ENCODE data around the gene ARID3C. TPM values are rescaled to one million over a fixed set of nuclear protein-coding genes. Genes with fewer than 3 reads are reported as not detected.

ARID3C gene, protein sequence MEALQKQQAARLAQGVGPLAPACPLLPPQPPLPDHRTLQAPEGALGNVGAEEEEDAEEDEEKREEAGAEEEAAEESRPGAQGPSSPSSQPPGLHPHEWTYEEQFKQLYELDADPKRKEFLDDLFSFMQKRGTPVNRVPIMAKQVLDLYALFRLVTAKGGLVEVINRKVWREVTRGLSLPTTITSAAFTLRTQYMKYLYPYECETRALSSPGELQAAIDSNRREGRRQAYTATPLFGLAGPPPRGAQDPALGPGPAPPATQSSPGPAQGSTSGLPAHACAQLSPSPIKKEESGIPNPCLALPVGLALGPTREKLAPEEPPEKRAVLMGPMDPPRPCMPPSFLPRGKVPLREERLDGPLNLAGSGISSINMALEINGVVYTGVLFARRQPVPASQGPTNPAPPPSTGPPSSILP
- polyA plus RNA-seq (2013, experiment 1 of 2), result not detected
- not detected for polyA plus RNA-seq (2013, experiment 2 of 2)

GRCh38 chr9:34628656-34629490 lies at the start of gene ARID3C:
ARID3C (minus strand) TSS chr9:34629066; CDS start chr9:34628014, 1,052 bp downstream.
- H3K36me3 ChIP-seq (ENCODE audit: insufficient read depth, low read length), result no peaks in the 10 kb centered on the region
- no peaks in the 10 kb centered on the region for H3K9me3 ChIP-seq (ENCODE audit: insufficient read depth, low read depth, low read length)
- H3K4me3 ChIP-seq (ENCODE audit: low read length), result peak within 1 kb of the TSS; percentile 51
- H3K27me3 ChIP-seq (ENCODE audit: insufficient read depth, low read length), result peaks cover 89% of the 10 kb centered on the region
- WGBS, result 2% methylated on average over 69 of the region's 69 CpGs
- H3K9ac ChIP-seq (ENCODE audit: low read depth, low read length), result no peak within 1 kb of the TSS
- peaks cover 13% of the 10 kb centered on the region; the same call in 1 of the 2 replicates for H3K4me1 ChIP-seq (ENCODE audit: insufficient read depth, low read length)
- no peak within 1 kb of the TSS for H3K27ac ChIP-seq (ENCODE audit: low read depth, low read length)

DNA sequence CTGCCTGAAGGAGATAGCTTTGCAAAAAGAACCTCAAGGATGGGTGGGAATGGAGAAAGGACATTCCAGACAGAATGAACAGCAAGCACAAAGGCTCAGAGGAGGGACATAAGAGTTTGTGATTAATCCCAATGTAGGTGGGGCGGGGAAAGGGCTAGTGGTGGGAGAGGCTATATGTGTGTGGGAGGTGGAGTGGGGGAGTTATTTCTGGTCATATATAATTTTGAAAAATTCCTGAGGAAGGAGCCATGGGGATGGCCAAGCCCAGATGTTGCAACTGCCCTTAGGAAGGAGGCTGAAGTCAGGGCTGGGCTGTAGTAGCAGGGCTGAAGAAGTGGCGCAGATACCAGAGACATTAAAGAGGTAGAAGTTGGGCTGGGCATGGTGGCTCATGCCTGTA lies 47.0 kb upstream of the ARID3C start:
- H3K9ac ChIP-seq (ENCODE audit: low read depth, low read length), result no peak overlapping the region
- H3K36me3 ChIP-seq (ENCODE audit: insufficient read depth, low read length), result no peaks in the 10 kb centered on the region
- no peak overlapping the region for H3K4me3 ChIP-seq (ENCODE audit: low read length)
- H3K27ac ChIP-seq (ENCODE audit: low read depth, low read length), result no peak overlapping the region
- 0 out of 2 replicates have a peak, but pooled peaks cover 2% of the 10 kb centered on the region for H3K4me1 ChIP-seq (ENCODE audit: insufficient read depth, low read length)
- WGBS, result 95% methylated on average over 2 of the region's 2 CpGs
- H3K27me3 ChIP-seq (ENCODE audit: insufficient read depth, low read length), result no peaks in the 10 kb centered on the region
- no peaks in the 10 kb centered on the region for H3K9me3 ChIP-seq (ENCODE audit: insufficient read depth, low read depth, low read length)

GRCh38 chr9:34675048-34675714 lies 46.3 kb upstream of the ARID3C start:
- H3K36me3 ChIP-seq (ENCODE audit: insufficient read depth, low read length), result no peaks in the 10 kb centered on the region
- H3K9me3 ChIP-seq (ENCODE audit: insufficient read depth, low read depth, low read length), result no peaks in the 10 kb centered on the region
- no peak overlapping the region for H3K9ac ChIP-seq (ENCODE audit: low read depth, low read length)
- no peak overlapping the region for H3K4me3 ChIP-seq (ENCODE audit: low read length)
- H3K27me3 ChIP-seq (ENCODE audit: insufficient read depth, low read length), result no peaks in the 10 kb centered on the region
- WGBS, result 26% methylated on average over 10 of the region's 10 CpGs
- 0 out of 2 replicates have a peak, but pooled peaks cover 2% of the 10 kb centered on the region for H3K4me1 ChIP-seq (ENCODE audit: insufficient read depth, low read length)
- no peak overlapping the region for H3K27ac ChIP-seq (ENCODE audit: low read depth, low read length)

- no peak overlapping the region for H3K4me3 ChIP-seq (ENCODE audit: low read length)
- peaks cover 3% of the 10 kb centered on the region; the same call in 1 of the 2 replicates for H3K36me3 ChIP-seq (ENCODE audit: insufficient read depth, low read length)
- 0 out of 2 replicates have a peak, but pooled peaks cover 2% of the 10 kb centered on the region for H3K4me1 ChIP-seq (ENCODE audit: insufficient read depth, low read length)
- H3K27me3 ChIP-seq (ENCODE audit: insufficient read depth, low read length), result no peaks in the 10 kb centered on the region
- 0 out of 2 replicates have a peak, but pooled peaks cover 3% of the 10 kb centered on the region for H3K9me3 ChIP-seq (ENCODE audit: insufficient read depth, low read depth, low read length)
- WGBS, result 90% methylated on average over 3 of the region's 3 CpGs
- H3K27ac ChIP-seq (ENCODE audit: low read depth, low read length), result no peak overlapping the region
- no peak overlapping the region for H3K9ac ChIP-seq (ENCODE audit: low read depth, low read length)
Observed at GRCh38 chr9:34674440-34674839, 45.6 kb upstream of the ARID3C start.

DNA sequence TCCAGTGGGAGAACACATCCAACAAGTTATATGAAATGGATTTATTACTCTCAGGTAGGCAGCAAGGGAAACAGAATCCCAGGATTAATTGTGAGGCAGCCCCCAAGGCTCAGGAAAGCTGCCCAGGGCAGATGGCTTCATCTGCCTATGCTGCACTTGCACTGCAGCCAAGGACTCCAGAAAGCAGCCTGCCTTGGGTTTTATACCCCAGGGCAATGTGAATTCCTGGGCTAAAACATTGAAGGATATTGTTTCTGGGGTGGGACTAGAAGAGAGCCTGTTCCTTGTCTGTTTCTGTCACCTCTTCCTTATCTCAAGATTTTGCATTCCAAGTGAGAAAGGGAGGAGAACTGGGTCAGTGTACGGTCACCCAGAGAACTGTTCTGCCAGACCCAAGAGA lies 42.4 kb upstream of the ARID3C start:
- Histone ChIP-seq H3K36me3 (ENCODE audit: insufficient read depth, low read length) (peaks cover 10% of the 10 kb centered on the region; the same call in 1 of the 2 replicates), H3K9ac (ENCODE audit: low read depth, low read length) (no peak overlapping the region), H3K4me1 (ENCODE audit: insufficient read depth, low read length) (0 out of 2 replicates have a peak, but pooled peaks cover 3% of the 10 kb centered on the region), H3K9me3 (ENCODE audit: insufficient read depth, low read depth, low read length) (0 out of 2 replicates have a peak, but pooled peaks cover 3% of the 10 kb centered on the region), H3K27me3 (ENCODE audit: insufficient read depth, low read length) (no peaks in the 10 kb centered on the region), H3K4me3 (ENCODE audit: low read length) (no peak overlapping the region), H3K27ac (ENCODE audit: low read depth, low read length) (no peak overlapping the region)
- 100% methylated on average over 1 of the region's 1 CpG for WGBS

DNA sequence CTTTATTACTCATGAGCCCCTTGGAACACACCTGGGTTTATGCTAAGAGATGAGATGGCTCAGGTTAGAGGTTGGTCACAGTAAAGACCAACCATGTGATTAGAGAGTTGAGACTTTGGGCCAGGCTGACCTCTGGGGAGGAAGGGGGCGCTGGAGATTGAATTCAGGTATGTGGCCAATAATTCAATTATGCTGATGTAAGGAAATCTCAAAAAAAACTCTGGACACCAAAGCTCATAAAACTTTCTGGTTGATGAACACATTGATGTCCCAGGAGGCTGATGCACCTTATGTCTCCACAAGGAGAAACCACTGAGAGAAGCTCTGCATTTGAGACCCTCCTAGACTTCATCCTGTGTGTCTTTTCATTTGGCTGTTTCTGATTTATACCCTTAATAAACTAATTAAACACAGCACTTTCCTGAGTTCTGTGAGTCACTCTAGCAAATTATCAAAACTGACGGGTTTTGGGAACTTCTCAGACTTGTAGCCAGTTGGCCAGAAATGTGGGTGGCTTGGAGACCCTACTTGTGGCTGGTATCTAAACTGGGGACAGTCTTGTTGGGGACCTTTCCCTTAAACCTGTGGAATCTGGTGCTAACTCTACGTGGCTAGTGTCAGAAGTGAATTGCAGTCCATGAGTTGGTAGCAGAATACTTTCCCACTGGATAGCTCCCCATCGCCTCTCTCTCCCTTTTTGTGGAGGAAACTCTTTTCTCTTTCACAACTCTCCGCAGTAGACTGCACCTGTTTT lies 41.1 kb upstream of the ARID3C start:
- no peak overlapping the region for H3K4me3 ChIP-seq (ENCODE audit: low read length)
- H3K27ac ChIP-seq (ENCODE audit: low read depth, low read length), result no peak overlapping the region
- 0 out of 2 replicates have a peak, but pooled peaks cover 3% of the 10 kb centered on the region for H3K9me3 ChIP-seq (ENCODE audit: insufficient read depth, low read depth, low read length)
- no peak overlapping the region for H3K9ac ChIP-seq (ENCODE audit: low read depth, low read length)
- no peaks in the 10 kb centered on the region for H3K27me3 ChIP-seq (ENCODE audit: insufficient read depth, low read length)
- H3K36me3 ChIP-seq (ENCODE audit: insufficient read depth, low read length), result peaks cover 10% of the 10 kb centered on the region; the same call in 1 of the 2 replicates
- 0 out of 2 replicates have a peak, but pooled peaks cover 3% of the 10 kb centered on the region for H3K4me1 ChIP-seq (ENCODE audit: insufficient read depth, low read length)
- WGBS, result 88% methylated on average over 5 of the region's 5 CpGs

DNA sequence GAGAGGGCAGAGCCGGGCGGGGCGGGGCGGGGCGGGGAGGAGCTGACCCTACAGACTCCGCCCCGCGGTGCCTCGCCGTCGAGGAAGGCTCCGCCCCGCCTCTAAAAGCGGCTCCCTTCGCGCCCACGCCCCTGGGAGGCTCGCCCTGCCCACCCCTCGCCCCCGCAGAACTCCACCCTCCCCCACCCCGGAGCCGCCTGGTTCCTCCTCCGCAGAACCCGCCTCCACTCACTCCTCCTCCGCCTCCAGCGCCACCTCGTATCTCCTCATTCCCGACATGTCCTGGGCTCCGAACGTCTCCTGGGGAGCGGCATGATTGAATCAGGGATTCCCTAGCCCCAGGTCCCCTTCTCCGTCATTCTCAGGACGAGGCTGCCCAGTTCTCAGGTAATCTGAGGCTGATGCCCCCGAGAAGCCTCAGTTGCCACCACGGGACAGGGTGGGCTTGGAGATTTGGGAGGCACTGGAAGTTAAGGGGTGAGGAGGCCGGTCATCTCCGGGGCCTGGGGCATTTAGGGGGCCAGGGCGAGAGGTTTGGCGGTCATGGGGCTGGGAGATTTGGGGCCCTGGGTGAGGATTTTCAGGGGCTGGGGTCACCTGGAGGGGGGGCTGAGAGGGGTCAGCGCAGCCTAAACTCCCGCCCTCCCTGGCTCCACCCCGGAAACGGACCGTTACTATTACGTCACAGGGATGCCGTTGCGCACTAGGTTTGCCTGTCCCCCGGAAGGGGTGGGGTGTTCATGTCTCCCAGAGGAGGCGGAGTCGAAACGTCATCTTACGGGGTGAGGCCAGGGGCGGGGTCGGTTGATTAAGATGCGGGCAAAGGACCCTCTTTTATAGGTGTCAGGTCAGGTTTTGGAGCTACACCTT lies 36.8 kb upstream of the ARID3C start:
- peaks cover 6% of the 10 kb centered on the region for H3K4me1 ChIP-seq (ENCODE audit: insufficient read depth, low read length)
- H3K27ac ChIP-seq (ENCODE audit: low read depth, low read length), result peak overlapping the region; percentile 98
- 0 out of 2 replicates have a peak, but pooled peaks cover 3% of the 10 kb centered on the region for H3K9me3 ChIP-seq (ENCODE audit: insufficient read depth, low read depth, low read length)
- H3K27me3 ChIP-seq (ENCODE audit: insufficient read depth, low read length), result no peaks in the 10 kb centered on the region
- under 1% methylated on average over 54 of the region's 55 CpGs for WGBS
- H3K4me3 ChIP-seq (ENCODE audit: low read length), result peak overlapping the region; percentile 92
- peak overlapping the region; percentile 87 for H3K9ac ChIP-seq (ENCODE audit: low read depth, low read length)
- H3K36me3 ChIP-seq (ENCODE audit: insufficient read depth, low read length), result peaks cover 10% of the 10 kb centered on the region; the same call in 1 of the 2 replicates

DNA sequence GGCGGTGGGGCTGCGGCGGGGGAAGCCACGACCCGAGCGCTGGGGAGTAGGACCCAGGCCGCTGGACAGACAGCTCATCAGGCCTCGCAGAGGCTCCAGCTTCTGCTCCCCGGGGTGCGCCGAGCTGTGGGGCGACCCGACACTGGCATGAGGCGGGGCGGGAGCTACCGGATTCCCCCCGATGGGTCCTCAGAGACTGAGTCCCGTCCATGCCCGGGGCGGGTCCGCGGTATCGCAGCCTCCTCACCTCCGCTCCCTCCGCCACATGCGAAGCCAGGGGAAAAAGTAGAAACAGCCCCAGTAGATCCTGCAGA lies 36.2 kb upstream of the ARID3C start:
- under 1% methylated on average over 26 of the region's 26 CpGs for WGBS
- Histone ChIP-seq H3K9ac (ENCODE audit: low read depth, low read length) (peak overlapping the region; percentile 49; the same call in 1 of the 2 replicates), H3K27ac (ENCODE audit: low read depth, low read length) (no peak overlapping the region; the same call in 1 of the 2 replicates), H3K36me3 (ENCODE audit: insufficient read depth, low read length) (peaks cover 10% of the 10 kb centered on the region; the same call in 1 of the 2 replicates), H3K4me3 (ENCODE audit: low read length) (peak overlapping the region; percentile 80), H3K27me3 (ENCODE audit: insufficient read depth, low read length) (no peaks in the 10 kb centered on the region), H3K9me3 (ENCODE audit: insufficient read depth, low read depth, low read length) (0 out of 2 replicates have a peak, but pooled peaks cover 3% of the 10 kb centered on the region), H3K4me1 (ENCODE audit: insufficient read depth, low read length) (peaks cover 6% of the 10 kb centered on the region)

- H3K9me3 ChIP-seq (ENCODE audit: insufficient read depth, low read depth, low read length), result no peaks in the 10 kb centered on the region
- H3K9ac ChIP-seq (ENCODE audit: low read depth, low read length), result peak overlapping the region; percentile 49; the same call in 1 of the 2 replicates
- peaks cover 6% of the 10 kb centered on the region for H3K4me1 ChIP-seq (ENCODE audit: insufficient read depth, low read length)
- H3K27me3 ChIP-seq (ENCODE audit: insufficient read depth, low read length), result no peaks in the 10 kb centered on the region
- no peak overlapping the region; the same call in 1 of the 2 replicates for H3K27ac ChIP-seq (ENCODE audit: low read depth, low read length)
- H3K36me3 ChIP-seq (ENCODE audit: insufficient read depth, low read length), result peaks cover 7% of the 10 kb centered on the region; the same call in 1 of the 2 replicates
- peak overlapping the region; percentile 80 for H3K4me3 ChIP-seq (ENCODE audit: low read length)
- WGBS, result 7% methylated on average over 18 of the region's 18 CpGs
Observed at GRCh38 chr9:34664281-34665066, 35.6 kb upstream of the ARID3C start.

Data from HUES64 (cell line).